ENCODE results near the gene P2RX1. TPM values are rescaled to one million over a fixed set of nuclear protein-coding genes. Genes with fewer than 3 reads are reported as not detected.

P2RX1 gene
- total RNA-seq, 4 donors from 2014 or later: 0.87 to 8.6 (median 4.9) TPM

DNA sequence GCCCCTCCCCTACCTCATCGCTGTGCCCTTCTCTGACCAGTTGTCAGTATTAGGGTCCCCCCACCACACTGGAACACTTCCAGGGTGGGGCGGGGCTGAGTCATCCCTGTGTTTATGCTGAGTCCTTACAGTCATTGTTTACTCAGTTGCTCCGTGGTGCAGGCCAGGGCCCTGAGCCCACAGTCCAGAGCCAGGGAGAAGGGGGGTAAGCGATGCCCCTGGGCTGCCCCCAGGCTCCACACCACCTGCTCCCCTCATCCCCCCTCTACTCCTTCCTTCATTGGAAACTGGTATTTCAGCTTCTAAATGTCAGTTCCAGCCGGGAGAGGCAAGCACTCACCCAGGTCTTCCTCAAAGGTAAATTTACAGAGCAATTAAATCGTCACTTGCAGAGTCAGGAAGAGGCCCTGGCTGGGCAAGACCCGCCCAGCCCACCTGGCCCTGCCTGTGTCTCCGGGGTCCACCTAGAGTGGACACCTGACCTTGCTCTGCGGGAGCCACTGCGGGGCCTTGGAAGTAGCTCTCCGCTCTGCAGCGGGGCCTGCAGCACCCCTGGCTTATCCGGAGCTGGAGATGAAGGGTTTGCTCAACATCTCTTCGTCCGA, 43.1 kb upstream of the P2RX1 start:
- no peak overlapping the region for H3K27ac ChIP-seq

DNA sequence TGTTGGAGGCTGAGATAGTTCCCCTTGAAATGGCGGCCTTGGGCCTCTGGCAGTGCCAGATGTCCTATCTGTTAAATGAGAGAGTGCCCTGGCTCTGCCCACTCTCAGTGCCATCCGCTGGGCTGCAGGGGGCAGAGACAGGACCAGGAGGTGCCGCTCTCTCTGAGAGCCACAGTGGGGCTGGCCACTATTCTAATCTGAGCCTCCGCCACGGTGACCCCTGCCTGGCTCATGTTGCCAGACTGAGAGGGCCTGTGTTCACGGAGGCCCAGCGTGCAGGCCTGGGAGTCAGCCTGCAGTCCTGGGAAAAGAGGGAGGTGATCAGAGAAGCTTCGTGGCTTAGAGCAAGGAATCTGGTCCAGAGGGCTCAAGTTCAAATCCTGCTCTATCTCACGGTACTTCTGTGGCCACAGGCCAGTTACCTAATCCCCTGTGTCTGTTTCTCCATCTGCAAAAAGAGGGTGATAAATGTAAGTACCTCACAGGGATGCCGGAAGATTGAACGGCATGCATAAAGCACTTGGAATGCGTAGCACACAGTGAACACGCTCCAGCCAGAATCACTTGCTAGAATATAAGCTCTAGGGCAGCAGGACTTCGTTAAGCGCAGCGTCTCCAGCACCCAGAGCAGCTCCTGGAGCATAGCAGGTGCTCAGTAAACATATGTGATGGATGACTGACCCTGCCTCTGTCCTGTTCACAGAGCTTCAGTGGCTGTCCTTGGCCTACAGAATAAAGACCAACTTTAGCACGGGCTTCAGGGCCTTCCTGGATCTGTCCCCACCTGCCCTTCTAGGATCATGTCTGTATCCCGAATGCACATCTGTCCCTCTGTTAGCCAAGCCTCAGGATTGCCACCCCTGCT, 41.7 kb upstream of the P2RX1 start:
- Histone ChIP-seq H3K27me3 (peaks cover 0 to 21% of the 10 kb centered on the region in 2 donors), H3K9me3 (no peaks in the 10 kb centered on the region), H3K4me1 (peaks cover 0 to 30% (median 4%) of the 10 kb centered on the region in 4 donors), H3K36me3 (no peaks in the 10 kb centered on the region), H3K4me3 (no peak overlapping the region), H3K27ac (no peak overlapping the region)
- no peak for TF ChIP-seq EP300 (IDR thresholded peaks at IDR 0.05)
- TF ChIP-seq, protein P1, sequence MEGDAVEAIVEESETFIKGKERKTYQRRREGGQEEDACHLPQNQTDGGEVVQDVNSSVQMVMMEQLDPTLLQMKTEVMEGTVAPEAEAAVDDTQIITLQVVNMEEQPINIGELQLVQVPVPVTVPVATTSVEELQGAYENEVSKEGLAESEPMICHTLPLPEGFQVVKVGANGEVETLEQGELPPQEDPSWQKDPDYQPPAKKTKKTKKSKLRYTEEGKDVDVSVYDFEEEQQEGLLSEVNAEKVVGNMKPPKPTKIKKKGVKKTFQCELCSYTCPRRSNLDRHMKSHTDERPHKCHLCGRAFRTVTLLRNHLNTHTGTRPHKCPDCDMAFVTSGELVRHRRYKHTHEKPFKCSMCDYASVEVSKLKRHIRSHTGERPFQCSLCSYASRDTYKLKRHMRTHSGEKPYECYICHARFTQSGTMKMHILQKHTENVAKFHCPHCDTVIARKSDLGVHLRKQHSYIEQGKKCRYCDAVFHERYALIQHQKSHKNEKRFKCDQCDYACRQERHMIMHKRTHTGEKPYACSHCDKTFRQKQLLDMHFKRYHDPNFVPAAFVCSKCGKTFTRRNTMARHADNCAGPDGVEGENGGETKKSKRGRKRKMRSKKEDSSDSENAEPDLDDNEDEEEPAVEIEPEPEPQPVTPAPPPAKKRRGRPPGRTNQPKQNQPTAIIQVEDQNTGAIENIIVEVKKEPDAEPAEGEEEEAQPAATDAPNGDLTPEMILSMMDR (IDR thresholded peaks at IDR 0.05): no peak
- no peak for TF ChIP-seq POLR2A (IDR thresholded peaks at IDR 0.05)
- WGBS, 2 donors: 82 to 83% methylated on average over 15 of the region's 18 CpGs
- DNase-seq (ENCODE audit: low spot score in 2 of 2): no peak

More for the DNA sequence above, 43.1 kb upstream of the P2RX1 start:
- peaks cover 0 to 33% (median 9%) of the 10 kb centered on the region in 4 donors for H3K4me1 ChIP-seq
- no peaks in the 10 kb centered on the region for H3K36me3 ChIP-seq
- no peaks in the 10 kb centered on the region for H3K9me3 ChIP-seq
- no peak for TF ChIP-seq POLR2A (IDR thresholded peaks at IDR 0.05)
- TF ChIP-seq, protein P1 (IDR thresholded peaks at IDR 0.05): no peak
- TF ChIP-seq EP300 (IDR thresholded peaks at IDR 0.05): no peak
- peaks cover 0 to 31% of the 10 kb centered on the region in 2 donors for H3K27me3 ChIP-seq
- no peak overlapping the region for H3K4me3 ChIP-seq
- no peak for DNase-seq (ENCODE audit: low spot score in 2 of 2)
- 69 to 73% methylated on average over 15 of the region's 15 CpGs for WGBS, 2 donors

DNA sequence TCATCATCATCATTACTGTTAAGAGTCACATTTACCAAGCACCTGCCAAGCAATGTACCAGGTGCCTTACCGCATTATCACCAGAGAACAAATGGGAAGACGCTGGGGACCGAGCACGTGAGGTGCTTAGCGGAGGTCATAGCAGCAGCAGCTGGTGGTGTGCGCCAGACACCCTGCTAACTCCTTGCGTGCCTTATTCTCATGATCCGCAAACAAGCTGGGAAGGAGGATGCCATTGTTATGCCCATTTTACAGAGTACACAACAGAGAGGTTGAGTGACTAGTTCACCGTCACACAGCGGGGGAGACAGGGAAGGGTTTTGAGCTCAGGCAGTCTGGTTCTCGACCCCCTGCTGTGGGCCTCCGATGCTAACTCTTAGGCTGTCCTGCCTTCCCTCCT, 40.7 kb upstream of the P2RX1 start:
- DNase-seq (ENCODE audit: low spot score in 2 of 2): no peak
- TF ChIP-seq EP300 (IDR thresholded peaks at IDR 0.05) (no peak), POLR2A (IDR thresholded peaks at IDR 0.05) (no peak)
- TF ChIP-seq, protein P1 (IDR thresholded peaks at IDR 0.05): no peak
- Histone ChIP-seq H3K4me1 (peaks cover 0 to 24% (median 3%) of the 10 kb centered on the region in 4 donors), H3K4me3 (no peak overlapping the region), H3K9me3 (no peaks in the 10 kb centered on the region), H3K27me3 (peaks cover 0 to 11% of the 10 kb centered on the region in 2 donors), H3K27ac (no peak overlapping the region), H3K36me3 (no peaks in the 10 kb centered on the region)
- WGBS, 2 donors: 88 to 92% methylated on average over 12 of the region's 12 CpGs

GRCh38 chr17:3956327-3956957, 40.2 kb upstream of the P2RX1 start:
- H3K27me3 ChIP-seq: peaks cover 0 to 6% of the 10 kb centered on the region in 2 donors
- H3K9me3 ChIP-seq: no peaks in the 10 kb centered on the region
- H3K27ac ChIP-seq: no peak overlapping the region
- no peak overlapping the region for H3K4me3 ChIP-seq
- WGBS, 2 donors: 53 to 55% methylated on average over 13 to 15 of the region's 15 CpGs
- DNase-seq (ENCODE audit: low spot score in 2 of 2): no peak
- H3K36me3 ChIP-seq: no peaks in the 10 kb centered on the region
- H3K4me1 ChIP-seq: peaks cover 0 to 21% (median 3%) of the 10 kb centered on the region in 4 donors
- TF ChIP-seq POLR2A (IDR thresholded peaks at IDR 0.05) (no peak), EP300 (IDR thresholded peaks at IDR 0.05) (no peak)
- TF ChIP-seq, protein P1 (IDR thresholded peaks at IDR 0.05): no peak

- Histone ChIP-seq H3K4me1 (peaks cover 0 to 15% (median 0%) of the 10 kb centered on the region in 4 donors), H3K27ac (no peak overlapping the region), H3K36me3 (no peaks in the 10 kb centered on the region), H3K27me3 (no peaks in the 10 kb centered on the region), H3K4me3 (no peak overlapping the region), H3K9me3 (no peaks in the 10 kb centered on the region)
- WGBS, 2 donors: 80 to 82% methylated on average over 10 of the region's 10 CpGs
- TF ChIP-seq POLR2A (IDR thresholded peaks at IDR 0.05) (no peak), EP300 (IDR thresholded peaks at IDR 0.05) (no peak)
- TF ChIP-seq, protein P1 (IDR thresholded peaks at IDR 0.05): no peak
- no peak for DNase-seq (ENCODE audit: low spot score in 2 of 2)
These were observed 39.4 kb upstream of the P2RX1 start for GRCh38 chr17:3955673-3955988.
